Rectal smooth muscle tissue (tissue), 1 donor: Measurements from ENCODE around the gene OR51F2.
"Not testable (repeated sequence)": the region's sequence is repeated elsewhere in the genome, so short reads cannot be mapped to it uniquely, and the experiment has no call there.

Experiments
- H3K27ac ChIP-seq: one replicate; pipeline ENCODE4 v1.7.0; 2013; ENCODE audit warnings: low read depth, low read length, inconsistent platforms
- H3K27me3 ChIP-seq: one replicate; pipeline ENCODE4 v1.7.0; 2013; ENCODE audit warnings: low read length; ENCODE audit not compliant: control insufficient read depth, insufficient read depth
- H3K36me3 ChIP-seq: one replicate; pipeline ENCODE4 v1.7.0; 2013; ENCODE audit warnings: low read length; ENCODE audit not compliant: control insufficient read depth, insufficient read depth
- H3K4me1 ChIP-seq: one replicate; pipeline ENCODE4 v1.7.0; 2013; ENCODE audit warnings: low read length; ENCODE audit not compliant: control insufficient read depth, insufficient read depth
- H3K4me3 ChIP-seq: one replicate; pipeline ENCODE4 v1.7.0; 2013; ENCODE audit warnings: low read length
- H3K9ac ChIP-seq: one replicate; pipeline ENCODE4 v1.7.0; 2013; ENCODE audit warnings: low read length

Gene OR51F2

GRCh38 chr11:4821021-4821420, at the start of gene OR51F2:
Gene OR51F2, plus strand, starts transcription at chr11:4821321. Its CDS starts 101 bp downstream, at chr11:4821422.
- Histone ChIP-seq H3K4me1 (no peaks in the 10 kb centered on the region), H3K27ac (no peak within 1 kb of the TSS), H3K9ac (no peak within 1 kb of the TSS), H3K36me3 (no peaks in the 10 kb centered on the region), H3K4me3 (no peak within 1 kb of the TSS), H3K27me3 (no peaks in the 10 kb centered on the region)

- Histone ChIP-seq H3K4me1 (no peaks in the 10 kb centered on the region), H3K27me3 (no peaks in the 10 kb centered on the region), H3K36me3 (no peaks in the 10 kb centered on the region), H3K4me3 (no peak overlapping the region), H3K9ac (no peak overlapping the region), H3K27ac (no peak overlapping the region)
Measured at GRCh38 chr11:4782454-4782853, 38.7 kb upstream of the OR51F2 start.

- H3K27ac ChIP-seq: no peak overlapping the region
- H3K27me3 ChIP-seq: no peaks in the 10 kb centered on the region
- no peak overlapping the region for H3K9ac ChIP-seq
- no peak overlapping the region for H3K4me3 ChIP-seq
- no peaks in the 10 kb centered on the region for H3K36me3 ChIP-seq
- no peaks in the 10 kb centered on the region for H3K4me1 ChIP-seq
Measured at GRCh38 chr11:4797206-4797605, 23.9 kb upstream of the OR51F2 start.

GRCh38 chr11:4798427-4799183, 22.5 kb upstream of the OR51F2 start:
- no peak overlapping the region for H3K27ac ChIP-seq
- H3K27me3 ChIP-seq: no peaks in the 10 kb centered on the region
- H3K4me3 ChIP-seq: no peak overlapping the region
- H3K36me3 ChIP-seq: no peaks in the 10 kb centered on the region
- H3K4me1 ChIP-seq: no peaks in the 10 kb centered on the region
- H3K9ac ChIP-seq: no peak overlapping the region

- H3K36me3 ChIP-seq, H3K4me1 ChIP-seq, H3K27ac ChIP-seq, H3K4me3 ChIP-seq, H3K27me3 ChIP-seq, H3K9ac ChIP-seq: not testable (repeated sequence)
Measured at GRCh38 chr11:4801316-4801715, 19.8 kb upstream of the OR51F2 start.

- Histone ChIP-seq H3K36me3 (no peaks in the 10 kb centered on the region), H3K27me3 (no peaks in the 10 kb centered on the region), H3K9ac (no peak within 1 kb of the TSS), H3K4me1 (no peaks in the 10 kb centered on the region), H3K4me3 (no peak within 1 kb of the TSS), H3K27ac (no peak within 1 kb of the TSS)
Measured at GRCh38 chr11:4804280-4804679, 16.8 kb upstream of the OR51F2 start, which contains the start of gene OR52R1. Gene OR52R1, minus strand, starts transcription at chr11:4804380. Its CDS starts 0 bp downstream, at chr11:4804380.

- Histone ChIP-seq H3K9ac (no peak overlapping the region), H3K4me1 (no peaks in the 10 kb centered on the region), H3K27ac (no peak overlapping the region), H3K4me3 (no peak overlapping the region), H3K27me3 (no peaks in the 10 kb centered on the region), H3K36me3 (no peaks in the 10 kb centered on the region)
Measured at GRCh38 chr11:4808476-4808875, 12.6 kb upstream of the OR51F2 start.

GRCh38 chr11:4809246-4809645, 11.9 kb upstream of the OR51F2 start:
- Histone ChIP-seq H3K27me3 (no peaks in the 10 kb centered on the region), H3K4me1 (no peaks in the 10 kb centered on the region), H3K36me3 (no peaks in the 10 kb centered on the region), H3K4me3 (no peak overlapping the region), H3K9ac (no peak overlapping the region), H3K27ac (no peak overlapping the region)

- H3K4me3 ChIP-seq: no peak overlapping the region
Measured at GRCh38 chr11:4825132-4825531, 4.0 kb downstream of the OR51F2 start.

GRCh38 chr11:4826425-4826824, 5.3 kb downstream of the OR51F2 start:
- H3K4me1 ChIP-seq: no peaks in the 10 kb centered on the region
- no peak overlapping the region for H3K9ac ChIP-seq
- no peaks in the 10 kb centered on the region for H3K27me3 ChIP-seq
- H3K4me3 ChIP-seq: no peak overlapping the region
- no peak overlapping the region for H3K27ac ChIP-seq
- H3K36me3 ChIP-seq: no peaks in the 10 kb centered on the region

More at GRCh38 chr11:4825132-4825531, 4.0 kb downstream of the OR51F2 start:
- Histone ChIP-seq H3K9ac (no peak overlapping the region), H3K27me3 (no peaks in the 10 kb centered on the region), H3K4me1 (no peaks in the 10 kb centered on the region), H3K36me3 (no peaks in the 10 kb centered on the region), H3K27ac (no peak overlapping the region)

GRCh38 chr11:4830346-4830745, 9.2 kb downstream of the OR51F2 start:
- Histone ChIP-seq H3K9ac (no peak overlapping the region), H3K4me3 (no peak overlapping the region), H3K36me3 (no peaks in the 10 kb centered on the region), H3K4me1 (no peaks in the 10 kb centered on the region), H3K27ac (no peak overlapping the region), H3K27me3 (no peaks in the 10 kb centered on the region)

- no peaks in the 10 kb centered on the region for H3K27me3 ChIP-seq
- H3K36me3 ChIP-seq: no peaks in the 10 kb centered on the region
- no peak overlapping the region for H3K27ac ChIP-seq
- no peak overlapping the region for H3K4me3 ChIP-seq
- no peak overlapping the region for H3K9ac ChIP-seq
- H3K4me1 ChIP-seq: no peaks in the 10 kb centered on the region
Measured at GRCh38 chr11:4830909-4831308, 9.8 kb downstream of the OR51F2 start.

- no peaks in the 10 kb centered on the region for H3K4me1 ChIP-seq
- no peak overlapping the region for H3K4me3 ChIP-seq
- H3K27ac ChIP-seq: no peak overlapping the region
- no peaks in the 10 kb centered on the region for H3K27me3 ChIP-seq
- no peaks in the 10 kb centered on the region for H3K36me3 ChIP-seq
- no peak overlapping the region for H3K9ac ChIP-seq
Measured at GRCh38 chr11:4839851-4840549, 18.9 kb downstream of the OR51F2 start.
